Measurements from ENCODE around the gene LIMS1. TPM values are rescaled to one million over a fixed set of nuclear protein-coding genes. Genes with fewer than 3 reads are reported as not detected.
"Not testable (repeated sequence)": the region's sequence is repeated elsewhere in the genome, so short reads cannot be mapped to it uniquely, and the experiment has no call there.

LIMS1 gene
- total and polyA plus RNA-seq, 2 donors (not counting 1 experiment from before 2014, with no cell fraction given) = 14.0 to 22.1 TPM

- POLR2A ChIA-PET = no interaction called here
- ATAC-seq (ENCODE audit: low read depth) (no peak), DNase-seq (no peak)
- CTCF ChIA-PET = interaction anchor here (1.4 kb wide), 1 partner anchor 30 kb away, joined by 3 read pairs; no protein-coding TSS in a partner anchor
- H3K9ac ChIP-seq (ENCODE audit: low read length) = no peak overlapping the region
- TF ChIP-seq EZH2 (IDR thresholded peaks at IDR 0.05; ENCODE audit: borderline replicate concordance, insufficient read depth, low read depth, low read length, poor library complexity, severe bottlenecking) = no peak
- no peak for TF ChIP-seq CTCF (IDR thresholded peaks at IDR 0.05)
- no peak overlapping the region for H3K4me3 Mint-ChIP-seq
- intact Hi-C loops (cut with micrococcal nuclease) = no loop called here
- WGBS (ENCODE audit: insufficient coverage) = 98% methylated on average over 4 of the region's 5 CpGs
- H3K4me1 ChIP-seq (ENCODE audit: control insufficient read depth in 2 of 2, insufficient read depth in 2 of 2, low read length in 2 of 2) = no peaks in the 10 kb centered on the region
- H4K20me1 ChIP-seq (ENCODE audit: control insufficient read depth, insufficient read depth, low read length, poor library complexity, severe bottlenecking) = no peaks in the 10 kb centered on the region
- no peaks in the 10 kb centered on the region for H3K27me3 Mint-ChIP-seq
- no peak overlapping the region for H3K27ac ChIP-seq (ENCODE audit: low read length in 2 of 2)
- no peaks in the 10 kb centered on the region for H3K27me3 ChIP-seq (replicated peaks in 1 of 4; ENCODE audit: control extremely low read depth in 1 of 4, control insufficient read depth in 3 of 4, insufficient read depth in 4 of 4, low read length in 3 of 4)
- H3K4me1 Mint-ChIP-seq = peaks cover 3% of the 10 kb centered on the region
- no peak overlapping the region for H3K4me2 ChIP-seq (replicated peaks; ENCODE audit: low read depth, low read length, poor library complexity, severe bottlenecking)
- H3K36me3 ChIP-seq (replicated peaks in 1 of 2; ENCODE audit: control extremely low read depth in 1 of 2, control insufficient read depth in 1 of 2, extremely low read depth in 1 of 2, insufficient read depth in 2 of 2, low read length in 1 of 2) = no peaks in the 10 kb centered on the region
- H3K9me3 ChIP-seq (ENCODE audit: control extremely low read depth in 1 of 3, control insufficient read depth in 2 of 3, insufficient read depth in 1 of 3, low read length in 2 of 3) = peaks cover 0 to 9% (median 0%) of the 10 kb centered on the region in 3 donors
- H3K79me2 ChIP-seq (ENCODE audit: control insufficient read depth, insufficient read depth, low read length) = peaks cover 51% of the 10 kb centered on the region
- H3K9me3 Mint-ChIP-seq (ENCODE audit: insufficient read depth) = no peaks in the 10 kb centered on the region
- H2AFZ ChIP-seq (ENCODE audit: insufficient read depth, low read depth, low read length, poor library complexity, severe bottlenecking) = no peak overlapping the region
- no peak overlapping the region for H3K4me3 ChIP-seq (ENCODE audit: control extremely low read depth in 1 of 5, extremely low read depth in 1 of 5, insufficient read depth in 1 of 5, low read depth in 2 of 5, low read length in 4 of 5)
- no peak overlapping the region for H3K27ac Mint-ChIP-seq
These were observed 20.3 kb downstream of the LIMS1 start for GRCh38 chr2:108554528-108554927.

GRCh38 chr2:108555572-108555971, 21.3 kb downstream of the LIMS1 start:
- Histone ChIP-seq H3K9ac (ENCODE audit: low read length) (no peak overlapping the region), H4K20me1 (ENCODE audit: control insufficient read depth, insufficient read depth, low read length, poor library complexity, severe bottlenecking) (no peaks in the 10 kb centered on the region), H3K4me3 (ENCODE audit: control extremely low read depth in 1 of 5, extremely low read depth in 1 of 5, insufficient read depth in 1 of 5, low read depth in 2 of 5, low read length in 4 of 5) (no peak overlapping the region), H3K79me2 (ENCODE audit: control insufficient read depth, insufficient read depth, low read length) (peaks cover 58% of the 10 kb centered on the region), H3K27ac (ENCODE audit: low read length in 2 of 2) (no peak overlapping the region), H3K4me2 (replicated peaks; ENCODE audit: low read depth, low read length, poor library complexity, severe bottlenecking) (no peak overlapping the region), H2AFZ (ENCODE audit: insufficient read depth, low read depth, low read length, poor library complexity, severe bottlenecking) (no peak overlapping the region), H3K27me3 (replicated peaks in 1 of 4; ENCODE audit: control extremely low read depth in 1 of 4, control insufficient read depth in 3 of 4, insufficient read depth in 4 of 4, low read length in 3 of 4) (no peaks in the 10 kb centered on the region), H3K4me1 (ENCODE audit: control insufficient read depth in 2 of 2, insufficient read depth in 2 of 2, low read length in 2 of 2) (no peaks in the 10 kb centered on the region), H3K9me3 (ENCODE audit: control extremely low read depth in 1 of 3, control insufficient read depth in 2 of 3, insufficient read depth in 1 of 3, low read length in 2 of 3) (peaks cover 0 to 7% (median 0%) of the 10 kb centered on the region in 3 donors), H3K36me3 (replicated peaks in 1 of 2; ENCODE audit: control extremely low read depth in 1 of 2, control insufficient read depth in 1 of 2, extremely low read depth in 1 of 2, insufficient read depth in 2 of 2, low read length in 1 of 2) (no peaks in the 10 kb centered on the region)
- CTCF ChIA-PET = no interaction called here
- Mint-ChIP-seq H3K4me3 (no peak overlapping the region), H3K4me1 (no peaks in the 10 kb centered on the region), H3K9me3 (ENCODE audit: insufficient read depth) (no peaks in the 10 kb centered on the region), H3K27me3 (no peaks in the 10 kb centered on the region), H3K27ac (no peak overlapping the region)
- TF ChIP-seq CTCF (IDR thresholded peaks at IDR 0.05) (no peak), EZH2 (IDR thresholded peaks at IDR 0.05; ENCODE audit: borderline replicate concordance, insufficient read depth, low read depth, low read length, poor library complexity, severe bottlenecking) (no peak)
- DNase-seq (no peak), ATAC-seq (ENCODE audit: low read depth) (no peak)
- 100% methylated on average over 1 of the region's 2 CpGs for WGBS (ENCODE audit: insufficient coverage)
- intact Hi-C loops (cut with micrococcal nuclease) = no loop called here
- POLR2A ChIA-PET = no interaction called here

- H4K20me1 ChIP-seq (ENCODE audit: control insufficient read depth, insufficient read depth, low read length, poor library complexity, severe bottlenecking); H3K36me3 ChIP-seq (replicated peaks in 1 of 2; ENCODE audit: control extremely low read depth in 1 of 2, control insufficient read depth in 1 of 2, extremely low read depth in 1 of 2, insufficient read depth in 2 of 2, low read length in 1 of 2); H3K4me2 ChIP-seq (replicated peaks; ENCODE audit: low read depth, low read length, poor library complexity, severe bottlenecking); H2AFZ ChIP-seq (ENCODE audit: insufficient read depth, low read depth, low read length, poor library complexity, severe bottlenecking); DNase-seq; H3K27ac Mint-ChIP-seq; H3K9me3 Mint-ChIP-seq (ENCODE audit: insufficient read depth); H3K9ac ChIP-seq (ENCODE audit: low read length); H3K27me3 ChIP-seq (replicated peaks in 1 of 4; ENCODE audit: control extremely low read depth in 1 of 4, control insufficient read depth in 3 of 4, insufficient read depth in 4 of 4, low read length in 3 of 4); H3K4me3 ChIP-seq (ENCODE audit: control extremely low read depth in 1 of 5, extremely low read depth in 1 of 5, insufficient read depth in 1 of 5, low read depth in 2 of 5, low read length in 4 of 5); H3K4me1 Mint-ChIP-seq; CTCF ChIA-PET; H3K27me3 Mint-ChIP-seq; H3K27ac ChIP-seq (ENCODE audit: low read length in 2 of 2); H3K4me3 Mint-ChIP-seq; POLR2A ChIA-PET; intact Hi-C loops (cut with micrococcal nuclease); H3K9me3 ChIP-seq (ENCODE audit: control extremely low read depth in 1 of 3, control insufficient read depth in 2 of 3, insufficient read depth in 1 of 3, low read length in 2 of 3); ATAC-seq (ENCODE audit: low read depth); H3K4me1 ChIP-seq (ENCODE audit: control insufficient read depth in 2 of 2, insufficient read depth in 2 of 2, low read length in 2 of 2): not testable (repeated sequence)
- 85% methylated on average over 1 of the region's 2 CpGs for WGBS (ENCODE audit: insufficient coverage)
- H3K79me2 ChIP-seq (ENCODE audit: control insufficient read depth, insufficient read depth, low read length) = peaks cover 61% of the 10 kb centered on the region
These were observed 22.3 kb downstream of the LIMS1 start for GRCh38 chr2:108556581-108556980.

All from B cell (primary cell).